ENCODE data around the gene BAG5.

Gene BAG5

DNA sequence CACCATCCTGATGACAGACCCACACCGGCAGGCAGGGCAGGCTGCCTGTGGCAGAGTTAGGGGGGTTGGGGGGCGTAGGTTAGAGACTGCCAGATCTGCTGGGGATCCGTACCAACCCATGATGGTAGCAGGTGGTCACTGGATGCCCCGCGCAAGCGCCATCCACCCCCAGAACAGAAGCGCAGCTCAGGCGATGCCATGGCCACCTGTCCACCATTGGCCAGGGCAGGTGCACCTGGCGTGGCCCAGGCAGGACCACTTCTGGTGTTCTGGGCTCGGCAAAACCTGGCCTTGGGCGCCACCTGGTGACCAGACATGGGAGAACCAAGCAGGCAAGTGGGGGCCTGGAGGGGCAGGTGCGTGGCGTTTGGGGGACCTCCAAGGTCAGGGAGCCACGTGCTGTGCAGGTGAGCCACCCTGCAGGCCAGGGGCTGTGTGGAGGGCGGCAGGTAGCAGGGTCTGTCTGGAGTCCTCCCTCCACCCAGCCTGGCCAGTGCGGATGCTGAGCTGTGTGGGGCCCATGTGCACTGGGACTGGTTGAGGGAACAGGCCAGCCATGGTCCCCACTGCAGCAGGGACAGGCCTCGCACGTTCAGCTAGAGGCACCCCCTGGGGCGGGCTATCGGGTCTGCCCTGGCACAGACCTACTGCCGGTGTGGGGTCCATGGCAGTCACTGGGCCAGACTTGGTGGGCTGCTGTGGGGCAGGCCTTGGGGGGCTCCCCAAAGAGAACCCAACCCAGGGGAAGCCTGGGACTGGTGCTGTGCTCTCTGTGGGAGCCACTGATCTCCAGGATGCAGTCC lies 15.6 kb downstream of the BAG5 start:
- DNase-seq (ENCODE audit: low read depth in 2 of 2) = no peak

DNA sequence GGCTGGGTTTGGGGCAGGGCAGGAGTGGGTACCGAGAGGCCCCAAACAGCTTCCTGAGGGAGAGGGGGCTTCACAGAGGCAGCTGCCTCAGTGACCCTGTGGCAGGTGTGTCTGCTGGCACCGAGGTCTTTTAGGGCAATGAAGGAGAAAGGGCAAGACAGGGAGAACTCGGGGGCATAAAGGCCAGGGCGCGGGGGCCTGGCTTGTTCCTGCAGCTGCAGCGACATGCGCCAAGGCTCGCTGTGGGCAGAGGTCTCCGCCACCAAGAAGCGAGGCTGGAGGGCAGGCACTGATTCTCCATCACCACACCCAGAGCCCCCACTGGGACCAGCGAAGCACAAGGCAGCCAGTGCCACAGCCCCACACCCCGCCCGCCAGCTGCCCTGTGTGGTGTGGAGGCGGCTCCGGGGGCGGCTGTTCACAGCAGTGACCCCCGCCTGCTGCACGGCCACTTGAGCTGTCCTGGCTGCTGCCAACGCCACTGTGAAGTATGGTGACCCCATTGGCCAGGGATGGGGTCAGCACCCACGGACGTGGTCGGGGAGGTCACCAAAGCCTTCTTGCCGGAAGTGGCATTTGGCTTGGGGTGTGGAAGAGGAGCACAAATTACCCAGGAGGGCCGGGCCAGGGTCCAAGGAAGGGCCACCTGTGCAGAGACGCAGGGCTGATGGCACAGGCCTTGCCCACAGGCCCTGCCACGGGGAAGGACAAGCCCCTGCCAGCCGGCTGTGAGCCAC lies 16.4 kb downstream of the BAG5 start:
- DNase-seq (ENCODE audit: low read depth in 2 of 2) = no peak

DNA sequence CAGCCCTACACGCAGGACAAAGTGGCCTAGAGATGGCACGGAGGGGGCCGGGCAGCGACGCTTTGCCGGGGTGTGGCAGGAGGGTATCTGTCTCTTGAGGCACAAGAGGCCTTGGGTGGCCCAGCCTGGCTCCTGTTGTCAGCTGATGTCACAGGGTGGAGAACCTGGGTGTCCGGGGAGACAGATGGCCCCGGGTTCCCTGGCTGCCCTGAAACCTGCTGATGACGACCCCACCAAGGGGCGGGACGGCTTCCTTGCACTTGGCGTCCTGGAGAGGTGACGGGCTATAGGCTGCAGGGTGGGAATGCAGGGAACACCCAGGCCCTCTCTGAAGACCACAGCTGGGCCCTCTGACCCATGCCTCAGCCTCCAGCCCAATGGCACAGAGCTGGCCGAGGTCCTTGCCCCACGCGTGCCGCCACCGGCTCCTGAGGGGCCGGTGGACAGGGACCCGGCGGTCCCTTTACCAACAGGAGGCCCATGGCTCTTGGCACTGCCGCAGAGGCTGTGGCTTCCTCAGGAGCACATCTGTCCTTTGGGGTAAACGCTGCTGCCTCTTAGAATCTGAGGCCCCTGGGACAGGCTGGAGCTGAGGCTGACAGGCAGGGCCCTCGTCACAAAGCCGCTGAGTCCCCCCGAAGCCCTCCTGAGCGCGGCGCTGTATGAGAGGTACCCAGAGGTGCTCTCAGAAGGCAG lies 17.1 kb downstream of the BAG5 start:
- DNase-seq (ENCODE audit: low read depth in 2 of 2) = no peak

DNA sequence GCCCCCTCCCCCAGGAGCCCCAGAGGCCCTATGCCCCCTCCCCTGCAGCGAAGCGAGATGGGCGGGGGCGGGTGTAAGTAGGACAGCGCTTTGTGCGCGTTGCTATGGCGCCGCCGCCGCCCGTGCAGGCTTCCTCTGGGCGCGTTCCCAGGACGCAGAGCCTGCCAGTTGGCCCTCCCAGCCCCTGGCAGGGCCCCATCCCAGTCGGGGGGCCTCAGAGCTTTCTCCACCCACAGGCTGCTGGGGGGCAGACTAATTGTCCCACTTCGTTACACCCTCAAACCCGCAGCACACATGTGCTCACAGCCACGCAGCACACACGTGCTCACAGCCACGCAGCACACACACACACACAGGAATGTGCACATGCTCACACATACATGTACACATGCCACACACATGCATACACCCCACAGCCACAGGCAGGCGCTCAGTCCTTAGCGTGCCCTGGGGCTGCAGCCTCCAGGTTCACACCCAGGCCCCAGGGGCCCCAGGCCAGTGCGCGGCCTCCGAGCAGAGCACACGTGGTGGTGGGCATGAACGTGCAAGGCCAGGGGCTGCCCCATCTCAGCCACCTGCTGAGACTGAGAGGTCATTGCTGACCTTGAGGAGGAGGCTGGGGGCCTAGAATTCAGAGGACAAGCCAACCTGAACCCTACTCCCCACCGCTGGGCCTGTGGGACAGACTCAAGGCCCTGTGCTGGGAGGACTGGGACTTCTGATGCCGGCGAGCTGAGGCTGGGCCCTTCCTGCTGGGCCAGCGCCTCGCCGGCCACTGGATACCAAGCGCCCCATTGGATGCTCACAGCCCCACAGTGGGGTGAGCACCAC lies 17.9 kb downstream of the BAG5 start:
- no peak for DNase-seq (ENCODE audit: low read depth in 2 of 2)

GRCh38 chr14:103543721-103544387 lies 18.6 kb downstream of the BAG5 start:
- DNase-seq (ENCODE audit: low read depth in 2 of 2) = no peak

DNA sequence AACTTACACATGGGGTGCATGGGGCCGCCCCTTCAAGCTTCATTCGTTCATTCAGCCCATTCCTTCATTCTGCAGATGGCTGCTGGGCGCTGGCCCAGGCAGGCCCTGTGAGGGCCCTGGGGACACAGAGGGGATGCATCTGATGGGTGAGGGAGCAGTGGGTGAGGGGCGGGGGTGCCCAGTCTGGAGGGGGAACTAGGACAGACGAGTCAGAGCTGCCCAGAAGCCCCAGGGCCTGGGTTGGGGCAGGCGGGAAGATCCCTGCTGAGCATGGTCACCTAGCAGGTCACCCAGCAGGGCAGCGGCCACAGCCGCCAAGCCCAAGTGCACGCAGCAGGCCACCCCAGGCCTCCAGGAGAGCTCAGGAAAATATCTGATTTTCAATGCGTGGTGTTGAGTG lies 19.3 kb downstream of the BAG5 start:
- DNase-seq (ENCODE audit: low read depth in 2 of 2) = no peak

GRCh38 chr14:103542605-103543088 lies 19.8 kb downstream of the BAG5 start:
- DNase-seq (ENCODE audit: low read depth in 2 of 2) = no peak

- no peak for DNase-seq (ENCODE audit: low read depth in 2 of 2)
These were observed 20.5 kb downstream of the BAG5 start for GRCh38 chr14:103541709-103542604.

DNA sequence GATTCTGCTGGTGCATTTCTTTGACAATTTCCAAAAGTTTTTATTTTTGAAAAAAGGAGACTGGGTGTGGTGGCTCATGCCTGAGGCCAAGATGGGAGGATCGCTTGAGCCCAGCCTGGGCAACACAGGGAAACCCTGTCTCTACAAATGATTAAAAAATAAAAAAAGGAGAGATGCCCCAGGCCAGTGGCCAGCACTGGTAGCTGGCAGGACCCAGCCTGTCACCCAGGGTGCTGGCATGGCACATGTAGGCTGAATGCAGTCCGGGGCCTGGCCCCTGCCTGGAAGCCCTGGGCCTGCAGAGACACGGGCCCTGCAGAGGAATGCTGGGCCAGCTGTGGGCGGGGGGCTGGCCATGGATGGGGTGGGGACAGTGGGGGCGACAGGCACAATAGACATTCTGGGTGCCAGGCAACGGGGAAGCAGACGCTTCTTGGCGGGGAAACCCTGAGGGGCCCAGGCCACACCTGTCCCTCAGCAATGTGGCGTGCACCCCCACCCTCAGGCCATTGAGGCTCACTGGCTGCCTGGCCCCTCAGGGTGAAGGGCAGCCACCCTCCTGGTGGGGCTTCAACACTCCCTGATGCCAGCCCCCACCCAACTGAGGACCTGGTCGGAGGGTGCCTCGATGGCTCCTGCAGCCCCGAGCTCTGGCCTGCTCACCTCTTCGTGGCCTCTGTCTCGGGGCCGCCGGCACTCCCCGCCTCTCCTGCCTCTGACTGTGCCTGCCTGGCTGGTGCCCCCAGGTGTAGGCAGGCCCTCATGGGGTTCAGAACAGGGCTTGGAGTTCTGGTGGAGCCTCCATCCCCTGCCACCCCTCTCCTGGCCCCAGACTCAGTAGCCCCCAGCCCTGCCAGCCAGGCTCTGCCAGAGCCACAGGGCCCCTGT lies 21.4 kb downstream of the BAG5 start:
- no peak for DNase-seq (ENCODE audit: low read depth in 2 of 2)

DNA sequence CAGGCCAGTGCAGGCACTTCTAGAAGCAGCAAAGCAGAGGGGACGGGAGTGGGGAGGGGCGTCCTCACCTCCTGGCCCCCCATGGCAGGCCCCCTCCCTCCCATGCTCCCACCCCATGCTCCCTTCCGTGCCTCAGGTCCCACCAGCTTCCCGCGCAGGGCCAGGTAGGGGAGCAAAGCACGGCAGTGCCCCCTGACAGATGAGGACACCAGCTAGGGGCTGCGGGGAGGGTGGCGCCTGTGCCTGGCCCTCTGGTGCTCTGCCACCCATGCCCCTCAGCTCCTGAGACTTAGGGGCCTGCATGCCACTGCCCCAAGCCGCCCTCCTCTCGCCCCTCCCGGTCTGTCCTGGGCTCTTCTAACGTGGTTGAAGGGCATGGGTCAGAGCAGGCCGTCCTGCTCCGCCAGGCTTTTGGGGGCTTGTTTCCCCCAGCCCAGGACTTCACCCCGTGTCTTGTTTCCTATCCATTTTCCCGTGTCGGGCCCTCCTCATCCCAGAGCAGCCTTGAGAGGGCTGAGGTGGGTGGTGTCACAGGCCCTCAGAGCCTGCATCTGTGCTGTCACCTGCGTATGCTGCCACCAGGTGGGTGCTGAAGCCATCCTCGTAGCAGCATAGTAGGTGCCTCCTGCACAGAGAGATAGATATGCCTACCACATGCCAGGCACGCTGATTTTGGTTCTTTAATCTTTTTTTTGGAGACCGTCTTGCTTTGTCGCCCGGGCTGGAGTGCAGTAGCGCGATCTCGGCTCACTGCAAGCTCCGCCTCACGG lies 23.2 kb downstream of the BAG5 start:
- no peak for DNase-seq (ENCODE audit: low read depth in 2 of 2)

GRCh38 chr14:103538291-103539055 lies 24.0 kb downstream of the BAG5 start:
- DNase-seq (ENCODE audit: low read depth in 2 of 2) = no peak

GRCh38 chr14:103537175-103537990 lies 25.1 kb downstream of the BAG5 start:
- no peak for DNase-seq (ENCODE audit: low read depth in 2 of 2)

- DNase-seq (ENCODE audit: low read depth in 2 of 2) = no peak
These were observed 25.8 kb downstream of the BAG5 start for GRCh38 chr14:103536693-103537092.

GRCh38 chr14:103535891-103536565 lies 26.4 kb downstream of the BAG5 start:
- DNase-seq (ENCODE audit: low read depth in 2 of 2) = no peak

- no peak for DNase-seq (ENCODE audit: low read depth in 2 of 2)
These were observed 27.2 kb downstream of the BAG5 start for GRCh38 chr14:103535081-103535890.
